ENCODE results near the gene RELT.

RELT gene

GRCh38 chr11:73401924-73402833 is 26.0 kb downstream of the RELT start:
- in situ Hi-C loops (cut with HindIII; ENCODE audit: low sequenced_read_pairs), result no loop called here

- in situ Hi-C loops (cut with HindIII; ENCODE audit: low sequenced_read_pairs), result no loop called here
These were observed 26.6 kb downstream of the RELT start for GRCh38 chr11:73402834-73403185.

DNA sequence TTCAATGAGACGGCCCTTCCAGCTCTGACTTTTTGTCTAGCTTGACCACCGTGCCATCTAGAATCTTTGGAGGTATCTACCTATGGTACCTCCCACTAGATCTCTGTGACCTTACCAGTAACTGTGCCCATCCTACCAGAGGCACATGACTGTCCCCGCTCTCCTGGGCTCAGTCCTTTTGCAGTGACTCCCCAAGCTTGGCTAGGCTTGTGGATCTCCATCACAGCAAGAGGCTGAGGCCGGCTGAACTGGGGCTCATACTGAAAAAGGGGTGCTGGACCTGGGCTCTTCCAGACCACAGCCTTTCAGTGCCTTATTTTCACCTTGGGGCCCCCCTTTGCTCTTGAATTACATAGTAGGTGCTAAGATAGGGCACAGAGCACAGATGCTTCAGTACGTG is 27.3 kb downstream of the RELT start:
- in situ Hi-C loops (cut with HindIII; ENCODE audit: low sequenced_read_pairs), result no loop called here

DNA sequence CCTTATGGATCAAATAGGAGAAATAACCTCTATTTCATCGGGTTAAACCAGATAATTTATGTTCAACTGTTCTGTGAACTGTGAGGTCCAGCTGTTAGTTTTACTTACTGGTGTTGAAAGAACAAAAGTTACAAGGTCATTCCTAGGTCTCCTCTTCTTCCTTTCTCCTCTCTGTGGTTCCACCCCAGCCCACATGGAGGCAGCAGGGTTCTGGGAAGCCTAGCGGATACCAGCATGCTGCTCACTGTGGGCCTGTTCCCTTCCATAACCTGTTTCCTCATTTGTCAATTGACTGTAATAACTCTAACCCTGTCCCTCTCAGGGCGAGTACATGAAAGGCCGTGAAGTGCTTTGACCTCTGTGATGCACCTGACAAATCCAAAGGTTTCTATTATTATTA is 27.8 kb downstream of the RELT start:
- in situ Hi-C loops (cut with HindIII; ENCODE audit: low sequenced_read_pairs), result no loop called here

GRCh38 chr11:73404506-73405145 is 28.4 kb downstream of the RELT start:
- in situ Hi-C loops (cut with HindIII; ENCODE audit: low sequenced_read_pairs), result no loop called here

DNA sequence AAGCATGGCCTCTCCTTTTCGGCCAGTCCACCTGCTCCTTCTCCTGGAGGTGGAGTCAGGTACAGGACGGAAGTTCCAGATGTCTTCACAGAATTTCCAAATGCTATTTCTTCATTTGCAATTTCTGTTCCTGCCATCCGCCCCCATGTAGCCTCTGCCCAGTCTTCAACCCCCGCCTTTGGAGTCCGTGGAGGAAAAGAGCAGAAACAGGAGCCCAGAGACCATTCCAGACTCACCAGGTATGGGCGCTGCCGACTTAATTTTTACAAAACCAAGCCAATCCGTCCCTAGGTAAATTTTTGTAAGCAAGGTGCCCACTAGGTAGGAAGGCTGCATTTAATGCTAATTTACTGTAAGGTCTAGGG is 28.9 kb downstream of the RELT start:
- in situ Hi-C loops (cut with HindIII; ENCODE audit: low sequenced_read_pairs), result no loop called here

DNA sequence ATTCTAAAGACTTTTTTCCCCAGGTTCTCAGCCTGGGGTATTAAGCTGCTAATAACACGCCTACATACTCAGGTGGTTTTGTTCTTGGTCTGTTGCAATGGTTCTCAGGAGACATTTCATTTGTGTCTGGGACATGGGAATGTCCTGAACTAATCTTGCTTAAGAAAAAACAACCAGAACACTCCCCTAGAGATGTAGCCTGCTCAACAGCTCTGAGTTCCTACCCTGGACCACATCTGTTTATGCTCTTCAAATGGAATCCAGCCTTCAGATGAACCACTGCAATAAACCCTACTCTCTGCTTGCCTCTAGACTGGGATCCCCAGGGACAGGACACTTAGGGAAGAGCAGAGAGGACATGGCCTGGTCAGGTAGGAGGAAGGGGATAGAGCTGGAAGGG is 29.9 kb downstream of the RELT start:
- in situ Hi-C loops (cut with HindIII; ENCODE audit: low sequenced_read_pairs), result no loop called here

DNA sequence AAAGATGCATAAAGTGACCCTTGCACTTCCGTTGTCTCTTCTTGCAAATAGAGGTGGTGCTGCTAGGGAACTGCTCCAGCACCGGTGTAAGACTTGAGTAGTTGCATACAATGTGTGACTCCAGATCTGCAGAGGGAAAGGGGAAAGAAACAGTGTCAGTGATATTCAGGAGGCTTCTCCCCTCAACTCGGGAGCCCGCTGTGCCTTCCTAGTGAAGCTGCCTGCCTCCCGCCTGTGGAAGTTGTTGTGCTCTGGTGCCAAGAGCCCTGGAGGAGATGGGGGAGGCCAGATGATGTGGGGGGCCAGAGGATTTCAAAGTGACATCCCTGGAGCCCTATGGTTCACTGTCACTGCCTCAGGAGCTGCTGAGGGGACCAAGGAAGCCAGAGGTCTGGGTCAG is 30.4 kb downstream of the RELT start:
- in situ Hi-C loops (cut with HindIII; ENCODE audit: low sequenced_read_pairs), result no loop called here

DNA sequence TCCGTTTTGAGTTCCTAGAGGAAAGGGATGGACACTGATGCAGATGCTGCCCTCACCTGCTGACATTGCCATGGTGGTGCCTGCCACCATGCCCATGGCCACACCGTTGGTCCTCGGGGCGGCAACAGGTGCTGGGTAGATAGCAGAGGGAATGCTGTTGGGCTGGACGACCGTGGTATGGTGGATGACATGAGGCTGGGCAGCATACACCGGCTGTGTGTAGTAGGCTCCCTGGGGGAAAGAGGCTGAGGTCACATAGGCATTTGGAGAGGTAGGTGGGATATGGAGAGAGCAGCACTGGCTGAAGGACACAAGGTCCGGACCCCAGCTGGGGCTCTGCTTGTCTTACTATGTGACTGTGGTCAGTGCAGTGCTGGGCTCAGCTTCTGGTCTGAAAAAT is 33.2 kb downstream of the RELT start:
- in situ Hi-C loops (cut with HindIII; ENCODE audit: low sequenced_read_pairs), result no loop called here

- in situ Hi-C loops (cut with HindIII; ENCODE audit: low sequenced_read_pairs), result no loop called here
These were observed 34.4 kb downstream of the RELT start for GRCh38 chr11:73410627-73411026.

DNA sequence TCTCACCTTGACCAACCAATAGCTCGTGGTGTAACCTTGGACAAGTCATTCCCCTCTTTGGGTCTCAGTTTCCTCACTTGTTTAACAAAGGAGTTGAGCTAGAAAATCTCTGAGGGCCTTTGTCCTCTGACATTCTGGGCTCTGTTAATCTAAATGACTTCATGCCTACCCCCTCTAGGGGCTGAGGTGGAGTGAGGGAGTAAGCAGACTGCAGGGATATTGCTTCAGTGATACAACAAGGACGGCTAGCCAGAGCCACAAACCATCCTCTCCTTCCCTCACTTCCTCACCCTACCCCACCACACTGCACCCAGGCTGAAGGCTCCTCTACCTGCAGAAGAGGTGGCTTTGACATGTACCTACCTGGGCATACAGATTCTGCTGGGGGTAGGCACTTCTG is 34.8 kb downstream of the RELT start:
- in situ Hi-C loops (cut with HindIII; ENCODE audit: low sequenced_read_pairs), result no loop called here

DNA sequence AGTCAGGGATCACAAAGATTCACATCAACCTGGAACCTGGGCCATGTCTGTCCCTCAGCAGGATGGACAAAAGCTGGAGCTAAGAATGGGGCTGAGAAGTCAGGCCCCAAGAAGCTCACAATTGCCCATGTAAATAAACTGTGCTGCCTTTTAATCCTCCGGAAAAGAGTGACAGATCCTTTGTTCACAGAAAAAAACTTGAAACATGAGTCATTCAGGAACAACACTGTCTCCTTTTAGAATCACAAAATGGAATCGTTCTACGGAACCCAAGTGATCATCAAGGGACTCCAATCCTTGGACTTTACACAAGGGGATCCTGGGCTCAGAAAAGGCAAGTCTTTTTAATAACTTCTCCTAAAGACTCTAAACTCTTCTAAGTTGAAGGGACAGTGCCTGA is 36.1 kb downstream of the RELT start:
- in situ Hi-C loops (cut with HindIII; ENCODE audit: low sequenced_read_pairs), result no loop called here

DNA sequence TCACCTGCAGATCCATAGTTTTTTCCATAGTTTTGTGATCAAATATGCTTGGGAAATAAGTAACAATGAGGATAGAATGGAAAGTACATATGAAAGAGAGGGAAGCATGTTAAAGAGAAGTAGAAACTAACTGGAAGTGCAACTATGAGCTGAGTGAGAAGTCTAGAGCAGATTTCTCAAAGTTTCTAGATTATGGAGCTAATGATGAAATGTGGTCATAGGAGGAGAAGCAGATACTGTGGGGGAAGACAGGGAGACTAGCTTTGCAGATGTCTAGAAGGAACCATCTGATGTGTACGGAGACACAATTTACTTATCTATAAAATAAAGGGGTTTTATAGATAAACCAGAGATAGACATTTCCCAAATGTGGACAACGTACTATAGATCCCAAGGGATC is 37.1 kb downstream of the RELT start:
- in situ Hi-C loops (cut with HindIII; ENCODE audit: low sequenced_read_pairs), result no loop called here

DNA sequence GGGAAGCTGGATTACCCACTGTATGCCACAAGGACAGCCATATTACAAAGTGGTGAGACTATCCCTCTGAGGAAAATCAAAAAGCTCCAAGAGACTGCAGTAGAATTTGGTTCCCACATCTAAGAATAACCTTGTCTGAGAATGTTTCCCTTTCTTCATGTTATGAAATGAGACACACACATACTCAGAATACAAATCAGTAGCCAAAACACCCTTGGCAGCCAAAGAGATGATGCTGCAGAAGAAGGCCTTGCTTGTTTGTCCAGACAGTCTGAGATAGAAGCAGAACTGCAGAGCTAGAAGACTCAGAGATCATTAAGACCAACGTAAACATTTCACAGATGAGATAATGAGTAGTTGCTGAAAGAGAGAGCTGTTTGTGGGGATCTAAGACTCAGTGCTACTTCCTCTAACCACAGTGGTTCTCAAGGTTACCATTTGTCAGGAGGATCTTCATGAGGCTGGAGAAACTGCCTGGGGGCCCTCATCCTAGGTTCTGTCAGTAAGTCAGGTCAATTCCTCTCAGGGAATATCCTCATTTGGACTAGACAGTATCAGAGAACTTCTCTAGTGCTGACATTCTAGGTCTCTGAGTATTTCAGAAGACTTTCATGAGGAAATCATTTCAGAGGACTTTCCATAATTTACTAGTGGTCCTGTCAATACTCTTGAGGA is 38.9 kb downstream of the RELT start:
- in situ Hi-C loops (cut with HindIII; ENCODE audit: low sequenced_read_pairs), result no loop called here

- in situ Hi-C loops (cut with HindIII; ENCODE audit: low sequenced_read_pairs), result no loop called here
These were observed 39.8 kb downstream of the RELT start for GRCh38 chr11:73415854-73416615.

GRCh38 chr11:73416786-73417185 is 40.6 kb downstream of the RELT start:
- in situ Hi-C loops (cut with HindIII; ENCODE audit: low sequenced_read_pairs), result no loop called here

DNA sequence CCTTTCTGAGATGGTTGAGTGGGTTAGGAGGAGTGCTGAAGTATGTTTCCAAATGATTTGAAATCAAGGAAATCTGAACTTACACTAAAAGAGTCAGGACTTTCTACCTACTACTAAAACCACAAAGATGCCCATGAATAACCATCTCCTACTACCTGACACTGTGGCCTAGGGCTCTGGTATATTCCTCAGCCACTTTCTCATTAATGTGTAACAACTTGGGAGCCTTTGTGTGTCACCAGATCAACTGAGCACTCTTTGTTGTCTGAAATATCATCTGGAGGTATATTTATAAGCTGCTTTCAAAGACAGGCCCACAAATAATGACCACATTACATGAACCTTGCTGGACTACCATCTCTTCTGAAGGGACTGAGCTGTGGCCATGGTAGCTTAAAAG is 43.9 kb downstream of the RELT start:
- in situ Hi-C loops (cut with HindIII; ENCODE audit: low sequenced_read_pairs), result no loop called here

- in situ Hi-C loops (cut with HindIII; ENCODE audit: low sequenced_read_pairs), result no loop called here
These were observed 46.7 kb downstream of the RELT start for GRCh38 chr11:73422886-73423285.

GRCh38 chr11:73423506-73423905 is 47.3 kb downstream of the RELT start:
- in situ Hi-C loops (cut with HindIII; ENCODE audit: low sequenced_read_pairs), result no loop called here

DNA sequence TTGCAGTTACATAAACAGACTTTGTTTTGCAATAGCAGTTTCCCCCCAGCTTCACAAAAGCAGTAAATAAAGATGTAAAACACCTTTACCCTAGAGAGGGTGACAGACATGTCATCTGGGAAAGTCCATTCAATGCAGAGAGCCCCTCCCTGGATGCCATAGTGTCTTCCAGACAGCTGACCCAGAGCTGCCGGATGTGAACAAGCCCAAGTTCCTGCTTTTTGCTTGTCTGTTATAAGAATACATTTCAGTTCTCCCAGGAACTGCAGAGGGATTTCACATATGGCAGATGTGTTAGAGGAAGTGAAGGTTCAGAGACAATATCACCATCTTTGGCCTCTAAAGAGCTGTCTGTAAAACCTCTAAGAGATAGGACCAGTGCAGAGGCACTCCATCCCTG is 48.9 kb downstream of the RELT start:
- in situ Hi-C loops (cut with HindIII; ENCODE audit: low sequenced_read_pairs), result no loop called here

DNA sequence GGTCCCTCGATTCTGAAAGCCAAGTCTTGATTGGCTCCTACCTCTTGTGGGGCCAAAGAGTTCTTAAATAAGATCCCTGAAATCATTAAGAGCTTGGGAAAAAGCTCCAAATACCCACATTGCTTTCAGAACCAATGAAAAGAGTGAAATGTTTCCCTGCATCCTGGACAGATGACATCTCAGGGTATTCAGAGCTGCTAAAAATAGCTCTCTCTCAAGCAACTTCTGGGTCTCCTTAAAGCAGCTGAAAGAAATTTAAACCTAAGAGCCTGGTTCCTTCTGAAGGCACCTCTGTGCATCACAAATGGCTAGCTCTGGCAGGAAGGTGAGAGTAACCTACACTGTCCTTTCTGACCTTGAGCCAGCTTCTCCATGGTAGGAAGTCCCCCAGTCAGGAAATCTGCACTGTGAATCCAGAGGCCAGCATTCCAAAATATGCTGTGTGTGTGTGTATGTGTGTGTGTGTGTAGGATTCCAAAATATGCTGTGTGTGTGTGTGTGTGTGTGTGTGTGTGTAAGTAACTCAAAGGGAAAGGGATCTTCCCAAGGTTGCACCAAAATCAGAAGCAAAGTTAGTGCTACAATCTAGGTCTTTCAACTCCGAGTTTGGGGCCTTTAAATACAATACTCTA is 50.1 kb downstream of the RELT start:
- in situ Hi-C loops (cut with HindIII; ENCODE audit: low sequenced_read_pairs), result no loop called here

Data from DLD1 (cell line).